HG03025 (cell line): ENCODE data around the gene BCL6B.
"Not testable (repeated sequence)": the region's sequence is repeated elsewhere in the genome, so short reads cannot be mapped to it uniquely, and the experiment has no call there.

Experiments
- ATAC-seq: cut with Tn5 transposase; IDR thresholded peaks from one replicate; pipeline ENCODE4 v1.9.1; 2021; ENCODE audit warnings: mild to moderate bottlenecking, moderate library complexity; ENCODE audit not compliant: unreplicated experiment, low FRiP score

BCL6B gene

DNA sequence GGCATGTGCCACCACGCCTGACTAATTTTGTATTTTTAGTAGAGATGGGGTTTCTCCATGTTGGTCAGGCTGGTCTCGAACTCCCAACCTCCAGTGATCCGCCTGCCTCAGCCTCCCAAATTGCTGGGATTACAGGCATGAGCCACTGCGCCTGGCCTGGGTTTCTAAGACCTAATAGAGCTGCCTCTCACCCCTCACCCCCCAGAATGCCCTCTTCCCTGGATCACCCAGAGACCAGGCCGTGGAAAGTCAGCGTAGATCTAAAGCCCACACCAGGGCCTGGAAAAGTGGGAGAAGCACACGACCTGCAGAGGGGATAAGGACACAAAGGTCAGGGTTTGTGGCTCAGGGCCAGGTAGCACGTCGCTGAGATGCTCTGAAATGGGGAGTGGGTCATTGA is 27.7 kb downstream of the BCL6B start:
- ATAC-seq, result not testable (repeated sequence)

DNA sequence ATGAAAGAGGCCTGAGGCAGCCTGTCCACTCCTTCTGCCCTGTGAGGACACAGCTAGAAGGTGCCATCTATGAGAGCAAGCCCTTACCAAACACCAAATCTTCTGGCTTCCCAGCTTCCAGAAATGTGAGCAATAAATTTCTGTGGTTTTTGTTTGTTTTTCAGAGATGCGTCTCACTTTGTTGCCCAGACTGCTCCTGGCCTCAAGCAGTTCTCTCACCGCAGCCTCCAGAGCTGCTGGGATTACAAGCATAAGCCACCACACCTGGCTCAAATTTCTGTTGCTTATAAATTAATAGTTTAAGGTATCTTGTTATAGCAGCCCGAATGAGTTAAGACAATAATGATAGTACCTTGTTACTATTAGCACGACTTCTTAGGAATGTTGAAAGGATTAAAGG is 33.5 kb downstream of the BCL6B start:
- no peak for ATAC-seq

DNA sequence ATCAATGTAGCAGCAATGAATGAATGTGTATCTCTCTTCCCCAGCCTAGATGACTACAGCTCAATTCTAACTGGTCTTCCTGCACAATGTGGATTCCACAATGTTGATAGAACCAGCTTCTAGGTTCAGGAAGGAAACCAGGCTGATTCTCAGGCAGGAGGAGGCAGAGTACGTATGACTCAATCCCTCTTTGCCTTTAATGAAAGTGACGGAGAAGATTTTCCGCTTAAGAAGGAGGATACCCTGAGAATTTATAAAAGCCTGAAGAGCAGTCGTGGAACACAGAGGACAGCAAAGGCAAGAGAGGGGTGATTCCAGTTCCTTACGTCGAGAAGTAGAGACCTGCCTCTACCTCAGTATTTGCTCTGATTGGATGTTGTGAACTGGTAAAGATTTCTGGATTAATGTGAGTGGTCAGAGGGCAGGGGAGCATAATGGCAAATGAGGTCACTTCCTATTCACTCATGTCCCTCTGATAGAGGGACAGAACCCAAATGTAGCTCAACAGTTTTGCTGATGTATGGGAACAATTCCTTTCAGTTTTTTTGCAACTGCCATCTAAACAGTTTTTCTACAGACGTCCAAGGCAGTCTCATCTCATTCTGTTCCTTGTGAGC is 36.1 kb downstream of the BCL6B start:
- no peak for ATAC-seq

DNA sequence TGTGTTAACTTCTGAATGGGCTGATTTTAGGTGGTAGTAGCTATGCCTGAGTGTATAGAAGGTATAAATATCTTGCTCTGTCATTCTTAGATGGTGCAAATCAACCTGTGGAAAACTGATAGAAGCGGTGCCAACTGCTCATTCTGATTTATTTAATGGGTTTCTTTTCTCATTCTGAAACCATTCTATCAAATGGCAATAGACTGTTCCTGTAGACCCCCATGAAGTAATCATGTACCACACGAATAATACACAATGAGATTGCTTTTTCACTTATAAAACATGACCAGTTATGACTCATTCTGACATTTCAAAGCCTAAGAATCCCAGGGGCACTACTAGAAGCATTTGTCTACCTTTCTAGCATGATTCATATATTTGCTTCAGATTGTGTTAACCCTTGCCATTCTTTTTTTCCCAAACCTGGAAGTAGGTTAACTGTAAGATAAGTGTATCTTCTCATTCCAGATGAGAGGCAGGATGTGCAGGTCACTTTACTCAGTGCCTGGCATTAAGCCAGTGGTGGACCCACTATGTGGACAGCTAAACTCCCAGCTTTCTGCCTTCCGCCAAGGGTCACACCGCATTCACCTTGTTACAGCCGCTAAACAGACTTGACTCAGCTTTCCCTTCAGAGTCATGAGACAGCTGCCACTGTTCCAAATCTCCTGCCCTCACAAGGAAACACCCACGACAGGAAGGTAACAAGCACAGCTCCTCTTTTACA is 37.5 kb downstream of the BCL6B start:
- no peak for ATAC-seq

DNA sequence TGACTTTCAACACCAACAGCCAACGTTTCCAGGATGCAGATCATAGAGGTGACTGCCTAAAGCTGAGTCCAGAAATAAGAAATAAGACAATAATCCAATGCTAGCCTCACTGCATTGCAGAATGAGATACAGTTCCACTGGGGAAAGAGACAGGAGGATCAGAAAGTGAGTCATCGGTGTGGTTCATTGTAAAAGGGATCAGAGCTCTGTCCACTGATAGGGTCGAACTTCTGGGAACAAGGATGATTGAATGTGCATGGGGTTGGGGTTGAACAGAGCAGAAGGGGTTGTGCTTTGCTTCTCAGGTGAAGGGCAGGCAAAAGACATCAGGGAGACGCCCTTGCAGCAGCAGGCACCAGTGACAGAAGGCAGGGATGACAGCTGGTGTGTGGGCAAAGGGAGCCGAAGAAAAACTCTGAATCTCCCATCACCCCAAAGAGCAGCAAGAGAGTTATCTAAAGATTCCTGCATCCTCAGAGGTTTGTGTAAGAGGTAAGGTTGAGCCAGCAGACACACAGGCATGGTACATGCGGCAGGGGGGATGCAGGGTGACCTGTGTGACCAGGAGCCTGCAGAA is 40.8 kb downstream of the BCL6B start:
- ATAC-seq, result no peak

DNA sequence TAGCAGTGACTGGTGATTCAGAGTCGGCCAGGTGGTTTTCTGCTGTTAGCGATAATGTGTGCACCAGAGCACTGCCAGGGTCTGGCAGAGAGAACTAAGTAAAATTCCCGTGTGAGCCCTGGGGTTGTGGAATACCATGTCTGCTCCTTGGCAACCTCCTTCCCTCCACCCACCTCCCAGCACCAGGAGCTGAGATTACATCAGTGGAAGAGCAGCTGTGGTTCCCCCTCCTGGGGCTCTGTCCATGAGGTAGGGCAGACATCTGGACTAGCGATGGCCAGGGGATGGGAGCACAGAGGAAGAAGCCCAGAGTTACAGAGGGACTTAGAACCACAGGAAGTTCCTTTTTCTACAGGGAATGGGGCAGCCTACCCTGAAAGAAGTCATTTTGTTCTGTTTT is 41.4 kb downstream of the BCL6B start:
- ATAC-seq, result no peak

DNA sequence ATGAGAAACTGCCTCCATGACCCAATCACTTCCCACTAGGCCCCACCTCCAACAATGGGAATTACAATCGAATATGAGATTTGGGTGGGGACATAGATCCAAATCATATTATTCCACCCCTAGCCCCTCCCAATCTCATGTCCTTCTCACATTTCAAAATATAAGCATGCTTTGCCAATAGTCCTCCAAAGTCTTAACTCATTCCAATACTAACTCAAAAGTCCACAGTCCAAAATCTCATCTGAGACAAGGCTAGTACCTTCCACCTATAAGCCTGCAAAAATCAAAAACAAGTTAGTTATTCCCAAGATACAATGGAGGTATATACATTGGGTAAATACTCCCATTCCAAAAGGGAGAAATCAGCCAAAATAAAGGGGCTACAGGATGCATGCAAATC is 44.3 kb downstream of the BCL6B start:
- no peak for ATAC-seq

DNA sequence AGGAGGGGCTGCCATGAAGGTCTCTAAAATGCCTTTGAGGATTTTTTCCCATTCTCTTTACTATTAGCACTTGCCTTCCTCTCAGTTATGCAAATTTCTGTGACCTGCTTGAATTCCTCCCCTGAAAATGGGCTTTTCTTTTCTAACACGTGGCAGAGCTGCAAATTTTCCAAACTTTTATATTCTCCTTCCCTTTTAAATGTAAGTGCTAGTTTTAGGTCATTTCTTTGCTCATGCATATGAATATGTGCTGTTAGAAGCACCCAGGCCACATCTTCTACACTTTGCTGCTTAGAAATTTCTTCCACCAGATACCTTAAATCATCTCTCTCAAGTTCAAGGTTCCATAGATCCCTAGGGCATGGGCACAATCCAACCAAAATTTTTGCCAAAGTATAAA is 45.4 kb downstream of the BCL6B start:
- ATAC-seq, result no peak

DNA sequence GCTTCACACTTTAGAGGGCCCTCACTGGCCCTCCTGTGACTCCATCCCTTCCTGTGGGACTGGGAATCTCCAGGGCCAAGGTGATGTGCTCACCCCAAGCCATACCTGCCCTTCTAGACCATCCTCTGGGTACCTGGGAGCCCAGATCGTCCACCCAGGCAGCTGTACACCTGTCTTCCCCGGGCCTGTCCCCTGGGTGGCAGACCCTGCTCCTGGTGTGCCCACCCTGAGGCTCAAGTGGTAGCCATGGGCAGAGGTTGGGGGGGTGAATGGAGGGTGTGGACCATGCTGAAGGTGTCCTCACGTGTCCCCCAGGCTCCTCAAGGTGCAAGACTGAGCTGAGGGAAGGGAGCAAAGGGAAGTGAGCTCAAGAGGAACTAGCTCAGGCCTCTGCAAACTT is 47.9 kb downstream of the BCL6B start:
- ATAC-seq, result no peak

DNA sequence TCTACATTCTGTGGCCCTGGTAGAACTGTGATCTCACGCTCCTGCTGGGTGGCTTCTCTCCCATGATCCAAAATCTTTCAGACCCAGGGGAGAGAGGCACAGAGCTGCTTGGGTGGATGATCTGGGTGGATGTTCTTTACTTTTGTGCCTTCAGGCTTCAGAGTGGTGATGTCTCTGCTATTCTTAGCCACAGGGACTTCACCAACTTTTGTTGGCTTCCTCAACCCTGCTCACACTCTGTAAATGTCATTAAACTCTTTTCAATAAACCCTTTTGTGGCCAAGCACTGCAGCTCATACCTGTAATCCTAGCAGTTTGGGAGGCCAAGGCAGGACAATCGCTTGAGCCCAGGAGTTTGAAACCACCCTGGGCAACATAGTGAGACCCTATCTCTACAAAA is 49.6 kb downstream of the BCL6B start:
- no peak for ATAC-seq

DNA sequence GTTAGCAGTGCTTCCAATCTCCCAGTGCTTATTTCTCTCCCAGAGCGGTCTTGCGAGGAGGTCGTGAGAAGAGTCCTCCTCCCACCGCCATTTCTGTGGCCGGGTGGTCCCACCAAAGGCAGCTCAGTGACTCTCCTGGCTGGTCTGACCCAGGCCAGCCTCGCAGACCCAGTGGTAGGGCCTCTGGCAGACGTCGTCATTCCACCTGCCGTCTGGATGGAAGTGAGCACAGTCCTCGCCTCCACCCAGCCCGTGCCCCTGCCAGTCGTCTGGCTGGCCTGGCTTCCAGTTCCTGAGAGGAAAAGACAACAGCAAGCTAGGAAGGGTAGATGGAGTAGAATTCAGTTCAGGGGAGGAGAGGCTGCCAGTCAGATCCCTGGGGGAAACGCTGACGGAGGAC is 52.1 kb downstream of the BCL6B start:
- no peak for ATAC-seq

DNA sequence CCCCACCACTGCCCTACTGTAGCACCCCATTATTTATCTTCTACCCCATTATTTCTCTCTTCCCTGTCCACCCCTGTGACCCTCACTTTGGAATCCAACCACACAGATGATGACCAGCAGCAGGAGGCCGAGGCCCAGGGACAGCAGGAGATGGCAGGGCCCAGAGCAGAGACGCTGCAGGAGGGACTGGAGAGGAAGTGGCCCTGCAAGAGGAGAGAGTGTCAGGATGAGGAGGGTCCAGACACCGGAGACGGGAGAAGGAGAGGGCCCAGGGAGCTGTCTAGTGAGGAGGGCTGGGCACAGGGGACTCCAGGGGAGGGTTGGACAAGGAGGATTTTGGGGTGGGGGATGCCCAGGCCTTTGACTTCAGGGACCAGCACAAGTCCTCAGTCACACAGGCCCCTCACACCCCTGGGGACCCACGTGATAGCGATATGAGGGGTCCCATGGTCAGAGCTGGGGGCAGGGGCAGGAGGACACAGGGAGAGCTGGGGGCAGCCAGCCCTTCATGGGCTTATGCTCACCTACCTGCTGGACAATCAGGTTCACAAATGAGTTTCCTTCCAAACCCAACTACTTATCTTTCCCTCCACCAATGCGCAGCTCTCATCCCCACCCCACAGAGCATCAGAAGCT is 55.2 kb downstream of the BCL6B start:
- no peak for ATAC-seq

DNA sequence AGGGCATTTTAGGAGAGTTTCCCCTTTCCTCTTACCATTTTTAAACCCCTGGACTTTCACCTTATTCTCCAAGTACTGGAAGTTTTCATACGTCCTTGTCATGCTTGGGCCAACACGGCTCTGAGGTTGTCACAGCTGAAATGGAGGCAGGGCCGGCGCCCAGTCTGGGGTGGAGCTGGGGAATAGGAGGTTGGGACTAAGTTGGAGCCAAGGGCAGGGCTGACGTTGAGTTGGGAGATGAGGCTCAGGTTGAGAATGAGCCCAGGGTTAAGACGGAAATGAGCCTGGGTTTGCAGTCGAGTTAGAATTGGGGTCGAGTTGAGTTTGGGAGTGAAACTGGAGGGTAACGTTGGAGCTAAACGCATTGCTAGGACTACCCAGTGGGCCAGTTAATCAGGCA is 55.9 kb downstream of the BCL6B start:
- ATAC-seq, result no peak
